GM12878 (cell line): ENCODE results near the gene IGF2R. TPM values are rescaled to one million over a fixed set of nuclear protein-coding genes. Genes with fewer than 3 reads are reported as not detected.
A peak's percentile ranks its signal among the peaks of the same experiment; 100 is the strongest.

Source experiments
- ATF2 ChIP-seq: IDR thresholded peaks from 2 replicates; pipeline ENCODE4 v1.6.1; 2012; ENCODE audit warnings: low read length, inconsistent platforms
- BCL11A ChIP-seq: IDR thresholded peaks from 2 replicates; pipeline ENCODE4 v1.6.1; 2011; ENCODE audit warnings: low read depth, low read length
- BHLHE40 ChIP-seq, 2 experiments: fragments of 450-650 bp in 1 of 2; IDR thresholded peaks; 2 replicates each; pipeline ENCODE4 v1.6.1; 2011 to 2017; ENCODE audit warnings: low read depth in 2 of 2, borderline replicate concordance in 1 of 2, improper control_type of control experiment in 1 of 2, low read length in 1 of 2, mild to moderate bottlenecking in 1 of 2
- CBX5 ChIP-seq: sonication (generic); IDR thresholded peaks from 2 replicates; pipeline ENCODE4 v1.6.1; 2016; ENCODE audit warnings: low read depth, moderate library complexity, mild to moderate bottlenecking, inconsistent platforms
- GATAD2B ChIP-seq: fragments of 450-650 bp; conservative IDR thresholded peaks from 2 replicates; pipeline ENCODE4 v1.6.1; 2017; ENCODE audit warnings: low read depth, mild to moderate bottlenecking, moderate library complexity
- IRF5 ChIP-seq: fragments of 450-650 bp; IDR thresholded peaks from 2 replicates; pipeline ENCODE4 v1.6.1; 2017; ENCODE audit warnings: borderline replicate concordance
- MEF2B ChIP-seq: fragments of 450-650 bp; IDR thresholded peaks from 2 replicates; pipeline ENCODE4 v1.6.1; 2018; ENCODE audit warnings: mild to moderate bottlenecking, moderate library complexity; ENCODE audit not compliant: partially characterized antibody, poor library complexity, severe bottlenecking
- MTA3 ChIP-seq: IDR thresholded peaks from 2 replicates; pipeline ENCODE4 v1.6.1; 2012; ENCODE audit warnings: low read length, inconsistent platforms, borderline replicate concordance
- ZBTB11 ChIP-seq: fragments of 450-650 bp; formaldehyde crosslinking; IDR thresholded peaks from 2 replicates; pipeline ENCODE4 v1.5.0; 2022; ENCODE audit warnings: mild to moderate bottlenecking, missing genetic modification characterization
- ZNF217 ChIP-seq: fragments of 450-650 bp; IDR thresholded peaks from 2 replicates; pipeline ENCODE4 v1.6.1; 2017; ENCODE audit warnings: antibody characterized with exemption, mild to moderate bottlenecking
- ZNF622 ChIP-seq: fragments of 450-650 bp; IDR thresholded peaks from 2 replicates; pipeline ENCODE4 v1.6.1; 2017; ENCODE audit warnings: mild to moderate bottlenecking, inconsistent platforms
- ZZZ3 ChIP-seq: IDR thresholded peaks from 2 replicates; pipeline ENCODE4 v1.6.1; 2011; ENCODE audit warnings: low read depth; ENCODE audit not compliant: control insufficient read depth, insufficient read length
- polyA plus RNA-seq, 11 experiments: library from polyadenylated mRNA; depleted of rRNA in 4 of 11; unstranded in 6 of 11; stranded (reverse) in 5 of 11; fragments of >200 nt; fragmentation: Nextera tagmentation in 4 of 11; fragmentation: Illumina TruSeq in 1 of 11; extraction: Ambion mirVana in 4 of 11; extraction: Trizol in 1 of 11; gene quantifications; 1 replicate in 1 of 11; 2 replicates in 10 of 11; pipeline versions ENCODE4 v1.2.1 to v1.2.3, GENCODE V29; 2011 to 2016; ENCODE audit warnings: inconsistent platforms in 2 of 11, missing spikeins in 2 of 11, low read depth in 1 of 11
- total RNA-seq, 4 experiments: library from RNA; depleted of rRNA in 3 of 4; stranded (reverse); fragments of >200 nt in 3 of 4; fragmentation: Illumina TruSeq in 1 of 4; extraction: Trizol in 1 of 4; gene quantifications; 2 replicates each; pipeline versions ENCODE4 v1.2.1 to v1.2.3, GENCODE V29; 2013 to 2021

The IGF2R gene
- total and polyA plus RNA-seq, 10 of the 15 experiments (the other 5 are each of a cell fraction or from before 2014, with no cell fraction given): 1.00 to 40.1 (median 16.8) TPM

GRCh38 chr6:160069050-160069454 is 100.2 kb downstream of the IGF2R start (continued):
- peak; percentile 78 for TF ChIP-seq MEF2B
- no peak for TF ChIP-seq IRF5
- TF ChIP-seq ZZZ3: no peak
- peak in 1 of 2 experiments; percentile 29; a peak in 1 of 4 replicates for TF ChIP-seq BHLHE40 (IDR thresholded peaks at IDR 0.05; ENCODE audit: borderline replicate concordance in 1 of 2, low read depth in 2 of 2, low read length in 1 of 2)
- TF ChIP-seq ZNF217: no peak
- no peak for TF ChIP-seq ZBTB11 (CRISPR knock-in tag)
- TF ChIP-seq BCL11A: 0 out of 2 replicates have a peak, but pooled peaks have one; percentile 11
- TF ChIP-seq GATAD2B: 0 out of 2 replicates have a peak, but pooled peaks have one; percentile 41
- TF ChIP-seq CBX5: no peak
- TF ChIP-seq ZNF622: no peak
- TF ChIP-seq ATF2: peak; percentile 44; the same call in 1 of the 2 replicates
- TF ChIP-seq MTA3: peak; percentile 43; the same call in 1 of the 2 replicates
